Measurements from ENCODE around the gene ALMS1.

The ALMS1 gene

GRCh38 chr2:73368781-73369180, 16.9 kb upstream of the ALMS1 start:
- H3K4me1 ChIP-seq (ENCODE audit: control insufficient read depth, insufficient read depth, low read length) = peaks cover 8% of the 10 kb centered on the region
- H3K9ac ChIP-seq (ENCODE audit: low read depth, low read length) = no peak overlapping the region
- no peaks in the 10 kb centered on the region for H3K36me3 ChIP-seq (ENCODE audit: control insufficient read depth, insufficient read depth, low read length)

GRCh38 chr2:73370348-73370747, 15.3 kb upstream of the ALMS1 start:
- Histone ChIP-seq H3K27me3 (ENCODE audit: control insufficient read depth, insufficient read depth, low read length) (peaks cover 6% of the 10 kb centered on the region), H3K4me3 (ENCODE audit: low read depth, low read length) (no peak overlapping the region)

More at GRCh38 chr2:73368781-73369180, 16.9 kb upstream of the ALMS1 start:
- H3K4me3 ChIP-seq (ENCODE audit: low read depth, low read length) = no peak overlapping the region
- H3K27me3 ChIP-seq (ENCODE audit: control insufficient read depth, insufficient read depth, low read length) = peaks cover 6% of the 10 kb centered on the region
- H3K9me3 ChIP-seq (ENCODE audit: control insufficient read depth, insufficient read depth, low read length) = no peaks in the 10 kb centered on the region

GRCh38 chr2:73373344-73373743, 12.3 kb upstream of the ALMS1 start:
- Histone ChIP-seq H3K4me1 (ENCODE audit: control insufficient read depth, insufficient read depth, low read length) (peaks cover 8% of the 10 kb centered on the region), H3K9me3 (ENCODE audit: control insufficient read depth, insufficient read depth, low read length) (no peaks in the 10 kb centered on the region), H3K27me3 (ENCODE audit: control insufficient read depth, insufficient read depth, low read length) (peaks cover 8% of the 10 kb centered on the region), H3K36me3 (ENCODE audit: control insufficient read depth, insufficient read depth, low read length) (no peaks in the 10 kb centered on the region), H3K9ac (ENCODE audit: low read depth, low read length) (no peak overlapping the region), H3K4me3 (ENCODE audit: low read depth, low read length) (no peak overlapping the region)

More at GRCh38 chr2:73370348-73370747, 15.3 kb upstream of the ALMS1 start:
- Histone ChIP-seq H3K9ac (ENCODE audit: low read depth, low read length) (no peak overlapping the region), H3K36me3 (ENCODE audit: control insufficient read depth, insufficient read depth, low read length) (no peaks in the 10 kb centered on the region), H3K4me1 (ENCODE audit: control insufficient read depth, insufficient read depth, low read length) (peaks cover 8% of the 10 kb centered on the region), H3K9me3 (ENCODE audit: control insufficient read depth, insufficient read depth, low read length) (no peaks in the 10 kb centered on the region)

GRCh38 chr2:73374269-73374668, 11.4 kb upstream of the ALMS1 start:
- H3K27me3 ChIP-seq (ENCODE audit: control insufficient read depth, insufficient read depth, low read length) = peaks cover 8% of the 10 kb centered on the region
- H3K9me3 ChIP-seq (ENCODE audit: control insufficient read depth, insufficient read depth, low read length) = no peaks in the 10 kb centered on the region
- H3K36me3 ChIP-seq (ENCODE audit: control insufficient read depth, insufficient read depth, low read length) = no peaks in the 10 kb centered on the region
- H3K9ac ChIP-seq (ENCODE audit: low read depth, low read length) = no peak overlapping the region
- peaks cover 5% of the 10 kb centered on the region for H3K4me1 ChIP-seq (ENCODE audit: control insufficient read depth, insufficient read depth, low read length)
- H3K4me3 ChIP-seq (ENCODE audit: low read depth, low read length) = no peak overlapping the region

- Histone ChIP-seq H3K4me1 (ENCODE audit: control insufficient read depth, insufficient read depth, low read length) (peaks cover 5% of the 10 kb centered on the region), H3K4me3 (ENCODE audit: low read depth, low read length) (no peak overlapping the region), H3K36me3 (ENCODE audit: control insufficient read depth, insufficient read depth, low read length) (no peaks in the 10 kb centered on the region), H3K27me3 (ENCODE audit: control insufficient read depth, insufficient read depth, low read length) (peaks cover 17% of the 10 kb centered on the region), H3K9me3 (ENCODE audit: control insufficient read depth, insufficient read depth, low read length) (no peaks in the 10 kb centered on the region), H3K9ac (ENCODE audit: low read depth, low read length) (no peak overlapping the region)
Measured at GRCh38 chr2:73376681-73377080, 9.0 kb upstream of the ALMS1 start.

- H3K36me3 ChIP-seq (ENCODE audit: control insufficient read depth, insufficient read depth, low read length) = no peaks in the 10 kb centered on the region
- H3K4me3 ChIP-seq (ENCODE audit: low read depth, low read length) = no peak overlapping the region
- H3K9ac ChIP-seq (ENCODE audit: low read depth, low read length) = no peak overlapping the region
- peaks cover 24% of the 10 kb centered on the region for H3K27me3 ChIP-seq (ENCODE audit: control insufficient read depth, insufficient read depth, low read length)
- H3K4me1 ChIP-seq (ENCODE audit: control insufficient read depth, insufficient read depth, low read length) = peaks cover 6% of the 10 kb centered on the region
- no peaks in the 10 kb centered on the region for H3K9me3 ChIP-seq (ENCODE audit: control insufficient read depth, insufficient read depth, low read length)
Measured at GRCh38 chr2:73383036-73383435, 2.6 kb upstream of the ALMS1 start.

- Histone ChIP-seq H3K9me3 (ENCODE audit: control insufficient read depth, insufficient read depth, low read length) (no peaks in the 10 kb centered on the region), H3K4me3 (ENCODE audit: low read depth, low read length) (peak overlapping the region; percentile 63), H3K4me1 (ENCODE audit: control insufficient read depth, insufficient read depth, low read length) (peaks cover 6% of the 10 kb centered on the region), H3K36me3 (ENCODE audit: control insufficient read depth, insufficient read depth, low read length) (no peaks in the 10 kb centered on the region), H3K9ac (ENCODE audit: low read depth, low read length) (peak overlapping the region; percentile 68), H3K27me3 (ENCODE audit: control insufficient read depth, insufficient read depth, low read length) (peaks cover 18% of the 10 kb centered on the region)
Measured at GRCh38 chr2:73385123-73385503, 523 bp upstream of the ALMS1 start.

GRCh38 chr2:73386342-73386868, 769 bp downstream of the ALMS1 start:
- H3K9ac ChIP-seq (ENCODE audit: low read depth, low read length) = peak overlapping the region; percentile 98
- no peaks in the 10 kb centered on the region for H3K36me3 ChIP-seq (ENCODE audit: control insufficient read depth, insufficient read depth, low read length)
- H3K27me3 ChIP-seq (ENCODE audit: control insufficient read depth, insufficient read depth, low read length) = peaks cover 18% of the 10 kb centered on the region
- no peaks in the 10 kb centered on the region for H3K9me3 ChIP-seq (ENCODE audit: control insufficient read depth, insufficient read depth, low read length)
- H3K4me3 ChIP-seq (ENCODE audit: low read depth, low read length) = peak overlapping the region; percentile 98
- peaks cover 6% of the 10 kb centered on the region for H3K4me1 ChIP-seq (ENCODE audit: control insufficient read depth, insufficient read depth, low read length)

- peak overlapping the region; percentile 98 for H3K9ac ChIP-seq (ENCODE audit: low read depth, low read length)
Measured at GRCh38 chr2:73386894-73387636, 1.4 kb downstream of the ALMS1 start.

GRCh38 chr2:73402386-73403103, 16.9 kb downstream of the ALMS1 start:
- Histone ChIP-seq H3K9ac (ENCODE audit: low read depth, low read length) (no peak overlapping the region), H3K27me3 (ENCODE audit: control insufficient read depth, insufficient read depth, low read length) (no peaks in the 10 kb centered on the region), H3K36me3 (ENCODE audit: control insufficient read depth, insufficient read depth, low read length) (no peaks in the 10 kb centered on the region), H3K9me3 (ENCODE audit: control insufficient read depth, insufficient read depth, low read length) (no peaks in the 10 kb centered on the region), H3K4me1 (ENCODE audit: control insufficient read depth, insufficient read depth, low read length) (no peaks in the 10 kb centered on the region), H3K4me3 (ENCODE audit: low read depth, low read length) (no peak overlapping the region)

More at GRCh38 chr2:73386894-73387636, 1.4 kb downstream of the ALMS1 start:
- peaks cover 6% of the 10 kb centered on the region for H3K4me1 ChIP-seq (ENCODE audit: control insufficient read depth, insufficient read depth, low read length)
- H3K36me3 ChIP-seq (ENCODE audit: control insufficient read depth, insufficient read depth, low read length) = no peaks in the 10 kb centered on the region
- peak overlapping the region; percentile 98 for H3K4me3 ChIP-seq (ENCODE audit: low read depth, low read length)
- H3K27me3 ChIP-seq (ENCODE audit: control insufficient read depth, insufficient read depth, low read length) = peaks cover 12% of the 10 kb centered on the region
- no peaks in the 10 kb centered on the region for H3K9me3 ChIP-seq (ENCODE audit: control insufficient read depth, insufficient read depth, low read length)

- no peak overlapping the region for H3K4me3 ChIP-seq (ENCODE audit: low read depth, low read length)
- no peak overlapping the region for H3K9ac ChIP-seq (ENCODE audit: low read depth, low read length)
- no peaks in the 10 kb centered on the region for H3K4me1 ChIP-seq (ENCODE audit: control insufficient read depth, insufficient read depth, low read length)
- H3K36me3 ChIP-seq (ENCODE audit: control insufficient read depth, insufficient read depth, low read length) = no peaks in the 10 kb centered on the region
- H3K27me3 ChIP-seq (ENCODE audit: control insufficient read depth, insufficient read depth, low read length) = no peaks in the 10 kb centered on the region
- H3K9me3 ChIP-seq (ENCODE audit: control insufficient read depth, insufficient read depth, low read length) = no peaks in the 10 kb centered on the region
Measured at GRCh38 chr2:73403237-73403636, 17.6 kb downstream of the ALMS1 start.

- H3K9ac ChIP-seq (ENCODE audit: low read depth, low read length) = no peak overlapping the region
Measured at GRCh38 chr2:73404409-73404808, 18.8 kb downstream of the ALMS1 start.

More at GRCh38 chr2:73404409-73404808, 18.8 kb downstream of the ALMS1 start:
- Histone ChIP-seq H3K4me3 (ENCODE audit: low read depth, low read length) (no peak overlapping the region), H3K27me3 (ENCODE audit: control insufficient read depth, insufficient read depth, low read length) (no peaks in the 10 kb centered on the region), H3K36me3 (ENCODE audit: control insufficient read depth, insufficient read depth, low read length) (no peaks in the 10 kb centered on the region), H3K9me3 (ENCODE audit: control insufficient read depth, insufficient read depth, low read length) (no peaks in the 10 kb centered on the region), H3K4me1 (ENCODE audit: control insufficient read depth, insufficient read depth, low read length) (no peaks in the 10 kb centered on the region)

All from iPS-15b (cell line).